OCI-LY7 (cell line): Measurements from ENCODE around the gene CACNA1B. TPM values are rescaled to one million over a fixed set of nuclear protein-coding genes. Genes with fewer than 3 reads are reported as not detected.
A peak's percentile ranks its signal among the peaks of the same experiment; 100 is the strongest.

Experiments
- BruUV-seq: library from RNA; stranded (reverse); fragments of 400-500 nt; replicated peaks from 2 replicates; lab custom pipeline; 2021; lab: Mats Ljungman, UMichigan
- CTCF ChIA-PET: fragments of 300-600 bp; sonication (Branson Sonifier 250); formaldehyde crosslinking; loops from one replicate; lab custom pipeline; 2022; ENCODE audit warnings: antibody characterized with exemption; ENCODE audit not compliant: unreplicated experiment; lab: Charles Lee
- POLR2A ChIA-PET: fragments of 300-600 bp; sonication (Branson Sonifier 250); formaldehyde crosslinking; loops from one replicate; lab custom pipeline; 2022; ENCODE audit warnings: antibody characterized with exemption; lab: Charles Lee
- DNase-seq: peaks from one replicate; pipeline ENCODE4 v3.0.0-alpha.2; 2015; ENCODE audit warnings: low spot score
- H2AFZ ChIP-seq: fragments of 200-600 bp; sonication (generic), shearing (Covaris generic); 2 replicates; pipeline ENCODE4 v1.6.1; 2014; ENCODE audit warnings: mild to moderate bottlenecking, antibody characterized with exemption, low read length, moderate library complexity
- H3K27ac ChIP-seq: fragments of 200-600 bp; sonication (generic); 2 replicates; pipeline ENCODE4 v1.5.1; 2014; ENCODE audit warnings: mixed run types, low read depth, mild to moderate bottlenecking, moderate library complexity, low read length, inconsistent platforms; ENCODE audit not compliant: poor library complexity, severe bottlenecking
- H3K36me3 ChIP-seq: fragments of 200-600 bp; sonication (generic); 2 replicates; pipeline ENCODE4 v1.6.1; 2014; ENCODE audit warnings: mild to moderate bottlenecking, antibody characterized with exemption, low read length, moderate library complexity, mixed read lengths; ENCODE audit not compliant: insufficient read depth
- H3K4me1 ChIP-seq: fragments of 200-600 bp; sonication (generic); 2 replicates; pipeline ENCODE4 v1.5.1; 2014; ENCODE audit warnings: mild to moderate bottlenecking, low read length; ENCODE audit not compliant: insufficient read depth, poor library complexity, severe bottlenecking
- H3K4me2 ChIP-seq: fragments of 200-600 bp; sonication (generic); 2 replicates; pipeline ENCODE4 v1.6.1; 2014; ENCODE audit warnings: mild to moderate bottlenecking, low read length
- H3K4me3 ChIP-seq: fragments of 200-600 bp; sonication (generic); 2 replicates; pipeline ENCODE4 v1.5.1; 2014; ENCODE audit warnings: mild to moderate bottlenecking, low read depth, low read length; ENCODE audit not compliant: poor library complexity, severe bottlenecking
- H3K79me2 ChIP-seq: fragments of 200-600 bp; sonication (generic); 2 replicates; pipeline ENCODE4 v1.6.1; 2016; ENCODE audit warnings: low read depth, mild to moderate bottlenecking, low read length, moderate library complexity, mixed read lengths; ENCODE audit not compliant: insufficient read depth
- H3K9me2 ChIP-seq: fragments of 200-600 bp; sonication (generic); 2 replicates; pipeline ENCODE4 v1.6.1; 2016; ENCODE audit warnings: mild to moderate bottlenecking, low read length, mixed read lengths; ENCODE audit not compliant: insufficient read depth
- H3K9me3 ChIP-seq: fragments of 200-600 bp; sonication (generic); 2 replicates; pipeline ENCODE4 v1.6.1; 2014; ENCODE audit warnings: mild to moderate bottlenecking, mixed run types, low read length, mixed read lengths
- H4K20me1 ChIP-seq: fragments of 200-600 bp; sonication (generic); 2 replicates; pipeline ENCODE4 v1.6.1; 2014; ENCODE audit warnings: mild to moderate bottlenecking, antibody characterized with exemption, low read length, moderate library complexity, mixed read lengths; ENCODE audit not compliant: insufficient read depth
- CTCF ChIP-seq: fragments of 200-600 bp; sonication (generic); conservative IDR thresholded peaks from 2 replicates; pipeline ENCODE4 v1.5.1; 2014; ENCODE audit warnings: mild to moderate bottlenecking, antibody characterized with exemption, low read length, moderate library complexity, mixed read lengths
- EZH2phosphoT487 ChIP-seq: fragments of 200-600 bp; sonication (generic); IDR thresholded peaks from 2 replicates; pipeline ENCODE4 v1.6.1; 2018; ENCODE audit warnings: low read depth, borderline replicate concordance, mild to moderate bottlenecking, mixed run types, antibody characterized with exemption, low read length, moderate library complexity, mixed read lengths
- intact Hi-C: fragments of 100-400 bp; cut with micrococcal nuclease; formaldehyde crosslinking; loops from one replicate; pipeline ENCODE4 v1.10.0; 2022; ENCODE audit not compliant: unreplicated experiment
- total RNA-seq, 2 experiments: library from RNA; depleted of rRNA in 1 of 2; stranded (reverse); fragments of >200 nt in 1 of 2; shearing (Covaris generic) in 1 of 2; gene quantifications; 2 replicates each; pipeline ENCODE4 v1.2.3, GENCODE V29; 2014 to 2022

The CACNA1B gene
- total RNA-seq, 2 experiments from 2014 or later = not detected

- H3K9me2 ChIP-seq = no peaks in the 10 kb centered on the region
- H3K27ac ChIP-seq = no peak overlapping the region
- no peaks in the 10 kb centered on the region for H3K9me3 ChIP-seq
- no peak overlapping the region for H3K4me2 ChIP-seq
- H4K20me1 ChIP-seq = no peaks in the 10 kb centered on the region
- H2AFZ ChIP-seq = no peak overlapping the region
- DNase-seq = no peak
- H3K4me3 ChIP-seq = no peak overlapping the region
- no peaks in the 10 kb centered on the region for H3K79me2 ChIP-seq
- H3K4me1 ChIP-seq = no peaks in the 10 kb centered on the region
- TF ChIP-seq EZH2phosphoT487 (no peak), CTCF (0 out of 2 replicates have a peak, but pooled peaks have one; percentile 40)
- CTCF ChIA-PET = no interaction called here
- BruUV-seq = no TSS peak
- POLR2A ChIA-PET = no interaction called here
- no peaks in the 10 kb centered on the region for H3K36me3 ChIP-seq
- intact Hi-C loops = no loop called here
Observed at GRCh38 chr9:138022121-138022741, 144.6 kb downstream of the CACNA1B start.

- no peaks in the 10 kb centered on the region for H4K20me1 ChIP-seq
- no peak overlapping the region for H2AFZ ChIP-seq
- H3K4me3 ChIP-seq = no peak overlapping the region
- TF ChIP-seq EZH2phosphoT487 (no peak), CTCF (no peak)
- H3K79me2 ChIP-seq = no peaks in the 10 kb centered on the region
- H3K9me3 ChIP-seq = no peaks in the 10 kb centered on the region
- intact Hi-C loops = no loop called here
- H3K4me2 ChIP-seq = no peak overlapping the region
- ChIA-PET CTCF (no interaction called here), POLR2A (no interaction called here)
- H3K36me3 ChIP-seq = no peaks in the 10 kb centered on the region
- H3K27ac ChIP-seq = no peak overlapping the region
- no TSS peak for BruUV-seq
- DNase-seq = no peak
- no peaks in the 10 kb centered on the region for H3K9me2 ChIP-seq
- no peaks in the 10 kb centered on the region for H3K4me1 ChIP-seq
Observed at GRCh38 chr9:138022756-138023393, 145.3 kb downstream of the CACNA1B start.
